Amniotic stem cell (primary cell): ENCODE data around the gene THY1.
"Not testable (repeated sequence)": the region's sequence is repeated elsewhere in the genome, so short reads cannot be mapped to it uniquely, and the experiment has no call there.

Experiments
- DNase-seq: peaks from one replicate; lab custom pipeline; 2025; lab: John Stamatoyannopoulos, UW

THY1 gene

DNA sequence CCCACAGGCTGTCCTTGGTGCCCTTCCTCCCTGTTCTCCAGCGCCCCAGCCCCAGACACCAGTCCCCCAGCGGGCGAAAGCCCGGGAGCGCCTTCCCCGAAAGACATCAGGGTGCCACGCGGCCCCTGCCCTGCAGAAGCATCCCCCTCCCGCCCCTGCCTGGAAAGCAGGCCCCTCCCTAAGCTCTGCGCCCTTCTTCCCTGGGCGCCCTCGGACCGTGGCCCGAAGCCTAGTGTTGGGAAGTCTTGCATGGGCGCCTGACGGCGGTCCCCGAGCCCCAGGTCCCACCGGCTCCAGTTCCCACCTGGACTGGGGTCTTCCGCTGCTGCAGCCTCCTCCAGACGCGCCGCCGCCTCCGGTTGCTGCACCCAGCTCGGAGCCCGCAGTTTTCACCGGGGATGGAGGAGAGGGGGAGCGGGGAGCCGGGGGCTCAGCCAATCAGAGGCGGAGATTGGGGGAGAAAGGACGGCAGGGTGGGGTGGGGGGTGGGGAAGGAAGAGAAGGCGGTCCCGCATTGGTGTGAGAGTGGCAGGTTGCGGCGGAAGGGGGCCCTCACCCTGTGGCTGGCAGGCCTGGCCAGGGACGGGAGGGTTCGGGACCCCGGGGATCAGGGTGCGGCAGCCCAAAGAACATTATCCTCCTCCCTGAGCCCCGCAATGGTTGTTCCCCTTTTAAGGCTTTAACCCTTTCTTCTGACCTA is at the start of gene THY1:
TSS of gene THY1 (minus strand) at position 364 of the 700 bp plus-strand sequence. CDS start 2,267 bp downstream, outside the sequence.
- peak; percentile 56 for DNase-seq

DNA sequence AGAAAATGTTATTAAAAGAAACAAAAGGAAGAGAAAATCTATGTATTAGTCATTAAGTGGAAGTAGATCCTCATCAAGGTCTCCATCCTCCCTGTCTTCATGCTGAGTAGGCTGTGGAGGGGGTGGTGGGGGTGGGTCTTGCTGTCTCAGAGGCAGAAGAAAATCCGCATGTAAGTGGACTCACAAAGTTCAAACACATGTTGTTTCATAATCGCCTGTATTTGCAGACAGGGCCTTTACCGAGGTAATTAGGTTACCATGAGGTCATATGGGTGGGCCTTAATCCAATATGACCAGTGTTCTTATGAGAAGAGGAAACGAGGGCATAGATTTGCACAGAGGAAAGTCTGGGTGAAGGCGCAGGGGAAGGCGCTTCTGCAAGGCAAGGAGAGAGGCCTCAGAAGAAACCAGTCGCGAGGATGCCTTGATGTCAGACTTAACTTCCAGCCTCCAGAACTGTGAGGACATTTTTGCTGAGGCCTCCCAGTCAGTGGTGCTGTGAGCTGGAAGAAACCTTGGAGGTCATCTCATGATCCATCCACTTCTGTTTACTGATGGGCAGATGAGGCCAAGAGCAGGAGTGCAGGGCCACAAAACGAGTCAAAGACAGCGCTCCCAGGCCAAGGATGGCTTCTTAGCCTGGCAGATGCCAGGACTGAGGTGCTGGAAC is 49.3 kb upstream of the THY1 start:
- no peak for DNase-seq

DNA sequence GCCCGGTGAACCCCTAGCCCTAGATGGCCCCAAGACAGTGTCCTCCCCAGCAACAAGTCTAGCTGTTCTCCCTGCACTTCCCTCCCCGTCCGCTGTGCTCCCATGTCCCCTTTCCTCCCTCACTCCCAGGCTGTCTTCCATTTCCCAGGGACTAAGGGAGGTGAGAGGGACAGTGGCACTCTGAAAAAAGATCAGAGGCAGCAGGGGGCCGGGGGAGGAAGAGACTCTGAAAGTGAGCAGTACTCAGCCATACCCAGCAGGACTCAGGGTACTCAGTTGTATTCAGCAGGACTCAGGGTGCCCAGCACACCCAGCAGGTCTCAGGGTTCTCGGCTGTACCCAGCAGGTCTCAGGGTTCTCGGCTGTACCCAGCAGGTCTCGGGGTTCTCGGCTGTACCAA is 48.4 kb upstream of the THY1 start:
- no peak for DNase-seq

DNA sequence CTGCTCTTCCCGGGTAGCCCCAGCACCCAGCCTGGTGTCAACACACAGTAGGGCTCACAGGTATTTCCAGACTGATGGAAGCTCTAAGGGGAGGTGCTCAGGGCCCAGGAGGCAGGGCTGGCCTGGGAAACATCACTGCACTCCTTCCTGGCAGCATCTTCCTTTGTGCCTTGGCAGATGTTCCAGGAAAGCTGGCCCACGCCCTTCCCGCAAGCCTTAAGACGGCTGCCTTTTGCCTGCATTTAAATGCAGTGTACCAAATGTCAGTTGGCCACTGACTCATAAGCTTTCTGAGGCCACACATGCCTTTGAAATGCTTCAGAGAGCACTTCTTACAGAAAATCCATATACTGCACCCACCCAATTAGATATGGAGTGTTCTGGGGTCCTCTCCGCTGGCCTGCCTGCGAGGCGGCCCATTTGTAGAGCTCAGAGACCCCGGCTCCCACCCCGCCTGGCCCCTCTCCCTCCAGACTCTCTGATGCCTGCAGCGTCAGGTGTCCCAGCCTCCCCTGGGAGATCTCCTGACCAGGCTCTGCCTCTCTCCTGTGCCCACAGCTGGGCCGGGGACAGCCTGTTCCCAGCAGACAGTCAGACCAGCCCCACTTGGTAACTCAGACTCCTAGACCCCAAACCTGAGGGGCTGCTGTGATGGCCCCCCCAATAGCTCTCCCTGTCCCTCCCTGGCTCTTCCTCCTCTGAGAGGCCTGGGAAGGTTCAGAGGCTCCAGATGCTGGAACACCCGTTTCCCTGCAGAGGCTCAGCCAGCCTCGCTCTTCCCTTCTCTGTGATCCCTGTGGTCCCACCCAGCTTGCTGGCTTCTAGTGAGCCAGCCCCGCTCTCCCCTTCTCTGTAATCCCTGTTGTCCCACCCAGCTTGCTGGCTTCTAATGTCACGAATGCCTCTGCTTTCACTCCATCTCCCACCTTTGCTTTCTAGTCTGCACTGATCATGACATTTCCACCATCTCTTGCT is 47.6 kb upstream of the THY1 start:
- DNase-seq = peak; percentile 65

DNA sequence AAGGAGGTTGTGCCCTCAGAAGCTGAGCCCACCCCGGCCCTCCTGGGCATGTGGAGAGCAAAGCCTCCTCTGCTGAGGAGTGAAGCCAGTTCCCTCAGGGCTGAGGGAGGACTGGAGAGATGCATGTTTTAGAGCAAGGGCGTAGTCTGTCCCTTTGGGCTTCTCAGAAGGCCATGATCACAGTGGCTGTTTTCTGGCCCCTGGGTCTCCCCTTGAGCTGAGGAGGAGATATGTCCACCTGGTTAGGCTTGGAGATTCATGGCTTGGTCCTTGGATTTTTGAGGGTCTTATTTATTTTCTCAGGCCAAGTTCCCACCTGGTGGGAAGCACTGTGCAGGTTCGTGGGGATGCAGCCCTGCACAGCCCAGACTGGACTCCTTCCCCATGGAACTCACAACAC is 46.5 kb upstream of the THY1 start:
- no peak for DNase-seq

DNA sequence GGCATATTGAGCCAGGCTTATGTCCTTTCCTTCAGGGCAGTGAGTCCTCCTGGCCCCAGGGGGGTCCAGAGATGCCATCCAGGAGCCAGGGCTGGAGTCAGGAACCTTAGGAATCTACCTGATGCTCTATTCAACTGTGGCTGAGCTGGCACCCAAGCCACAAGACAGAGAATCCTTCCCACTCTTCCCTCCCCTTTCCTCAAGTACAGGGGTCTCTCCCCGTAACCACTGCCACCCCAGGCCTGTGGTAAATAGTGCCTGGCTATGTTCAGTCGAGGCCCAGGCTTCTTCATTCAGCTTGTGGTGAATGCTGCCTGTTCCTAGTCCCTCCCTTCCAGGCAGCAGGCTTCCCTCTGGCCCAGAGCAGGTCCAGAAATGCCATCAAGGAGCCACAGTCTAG is 45.5 kb upstream of the THY1 start:
- no peak for DNase-seq

DNA sequence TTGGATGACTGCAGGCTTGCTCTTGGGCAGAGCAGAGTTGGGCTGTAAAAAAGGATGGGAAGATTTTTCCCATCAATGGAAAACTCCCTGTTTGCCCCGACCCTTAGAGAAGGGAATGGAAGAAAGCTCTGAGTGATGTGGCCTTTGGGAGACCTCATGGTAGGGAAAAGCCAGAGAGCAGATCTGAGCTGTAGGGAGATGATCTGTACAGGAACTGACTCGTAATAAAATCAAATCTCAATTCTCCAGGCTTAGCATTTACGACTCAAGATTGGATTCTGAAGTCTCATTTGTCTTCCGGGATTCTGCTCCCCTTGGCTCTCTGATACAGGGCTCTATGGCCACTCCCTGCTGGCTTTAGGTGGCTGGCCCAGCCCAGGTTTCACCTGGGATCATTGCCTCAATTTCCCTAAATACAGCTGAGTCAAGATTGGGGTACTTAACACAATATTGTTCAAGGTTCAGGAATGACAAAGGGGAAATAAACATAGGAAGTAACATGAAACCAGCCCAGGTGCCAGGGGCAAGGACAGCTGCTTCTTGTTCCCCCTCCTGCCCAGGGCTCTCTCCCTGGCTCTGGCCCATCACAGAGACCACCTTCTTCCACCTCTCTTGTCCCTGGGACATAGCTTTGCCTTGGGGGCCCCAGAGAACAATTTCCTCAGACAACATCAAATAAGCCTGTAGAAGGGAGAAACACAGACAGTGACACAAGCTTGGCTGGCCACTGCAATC is 38.4 kb upstream of the THY1 start:
- no peak for DNase-seq

DNA sequence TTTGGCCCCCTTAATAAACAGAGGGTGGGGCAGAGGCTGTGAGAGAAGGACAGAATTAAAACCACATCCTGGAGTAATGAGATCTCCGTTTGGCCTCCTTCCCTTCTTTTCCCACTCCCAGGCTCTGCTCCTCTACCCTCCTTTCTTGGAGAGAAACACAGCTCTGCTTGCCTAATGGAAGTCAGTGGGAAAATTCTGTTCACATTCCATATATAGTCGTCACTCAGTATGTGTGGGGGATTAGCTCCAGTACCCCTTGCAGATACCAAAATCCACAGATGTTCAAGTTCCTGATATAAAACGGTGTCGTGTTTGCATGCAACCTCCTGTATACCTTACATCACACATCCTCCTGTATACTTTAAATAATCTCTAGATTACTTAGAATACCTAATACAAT is 37.6 kb upstream of the THY1 start:
- DNase-seq = no peak

DNA sequence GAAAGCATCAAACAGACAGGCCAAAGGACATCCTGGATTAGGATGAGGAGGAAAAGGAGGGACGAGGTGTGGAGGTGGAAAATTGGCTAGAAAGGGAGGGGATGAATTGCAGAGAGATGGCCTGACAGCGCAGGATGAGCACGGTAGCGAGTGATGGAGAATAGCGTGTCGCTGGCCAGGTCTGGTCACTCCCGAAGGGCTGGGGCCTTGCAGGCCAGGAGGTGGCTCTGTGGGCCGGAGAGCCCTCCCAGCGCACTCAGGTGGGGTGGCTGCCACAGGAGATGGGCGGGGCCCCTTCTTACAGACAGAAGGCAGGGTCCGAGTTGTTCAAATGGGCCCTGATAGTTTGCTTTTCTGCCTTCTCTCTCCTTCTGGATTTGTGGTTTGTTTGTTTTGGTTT is 37.1 kb upstream of the THY1 start:
- no peak for DNase-seq

DNA sequence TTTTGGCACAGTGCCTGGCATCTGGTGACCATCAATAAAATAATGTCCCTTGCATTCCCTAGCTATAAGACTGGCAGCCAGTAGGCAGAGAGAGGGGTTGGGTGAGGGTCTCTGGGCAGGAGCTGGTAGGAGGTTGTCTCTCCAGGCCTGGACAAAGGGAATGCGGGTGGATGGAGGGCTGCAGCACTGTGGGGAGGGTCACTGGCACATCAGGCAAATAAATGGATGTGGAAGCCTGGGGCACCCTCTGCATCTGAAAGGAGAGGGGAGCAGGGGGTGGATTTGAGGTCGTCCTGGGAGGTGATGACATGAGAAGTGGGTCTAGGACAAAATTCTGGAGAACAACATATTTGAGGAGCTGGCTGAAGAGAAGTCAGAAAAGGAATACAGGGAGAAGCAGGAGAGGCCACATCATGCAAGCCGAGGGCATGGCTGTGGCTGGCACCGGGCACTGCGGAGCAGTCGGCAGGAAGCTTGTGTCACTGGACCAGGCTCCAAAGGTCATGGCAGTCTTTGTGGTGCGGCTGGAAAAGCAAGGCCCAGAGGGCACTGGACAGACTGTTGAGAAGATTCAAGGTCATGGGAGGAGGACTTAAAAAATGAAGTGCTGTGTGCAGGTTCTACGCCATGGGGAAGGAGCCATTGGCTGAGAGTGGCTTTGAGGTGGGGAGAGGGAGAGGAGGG is 36.5 kb upstream of the THY1 start:
- no peak for DNase-seq

DNA sequence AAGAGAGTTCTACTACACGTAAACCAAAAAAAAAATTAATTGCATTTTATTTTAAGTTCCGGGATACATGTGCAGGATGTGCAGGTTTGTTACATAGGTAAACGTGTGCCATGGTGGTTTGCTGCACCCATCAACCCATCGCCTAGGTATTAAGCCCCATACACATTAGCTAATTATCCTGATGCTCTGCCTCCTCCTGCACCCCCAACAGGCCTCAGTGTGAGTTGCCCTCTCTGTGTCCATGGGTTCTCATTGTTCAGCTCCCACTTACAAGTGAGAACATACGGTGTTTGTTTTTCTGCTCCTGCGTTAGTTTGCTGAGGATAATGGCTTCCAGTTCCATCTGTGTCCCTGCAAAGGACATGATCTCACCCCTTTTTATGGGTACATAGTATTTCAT is 32.7 kb upstream of the THY1 start:
- DNase-seq = not testable (repeated sequence)

DNA sequence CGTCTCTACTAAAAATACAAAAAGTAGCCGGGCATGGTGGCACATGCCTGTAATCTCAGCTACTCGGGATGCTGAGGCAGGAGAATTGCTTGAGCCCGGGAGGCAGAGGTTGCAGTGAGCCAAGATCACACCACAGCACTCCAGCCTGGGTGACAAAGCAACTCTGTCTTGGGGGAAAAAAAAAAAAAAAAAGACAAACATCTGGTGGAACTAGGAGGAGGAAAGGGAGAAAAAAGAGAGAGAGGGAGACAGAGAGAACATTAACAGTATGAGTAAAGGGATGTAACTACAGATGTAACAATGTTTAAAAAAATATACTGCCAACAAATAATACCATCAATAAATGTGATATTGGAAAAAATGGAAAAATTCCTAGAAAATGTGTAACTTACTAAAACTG is 32.3 kb upstream of the THY1 start:
- DNase-seq = not testable (repeated sequence)

DNA sequence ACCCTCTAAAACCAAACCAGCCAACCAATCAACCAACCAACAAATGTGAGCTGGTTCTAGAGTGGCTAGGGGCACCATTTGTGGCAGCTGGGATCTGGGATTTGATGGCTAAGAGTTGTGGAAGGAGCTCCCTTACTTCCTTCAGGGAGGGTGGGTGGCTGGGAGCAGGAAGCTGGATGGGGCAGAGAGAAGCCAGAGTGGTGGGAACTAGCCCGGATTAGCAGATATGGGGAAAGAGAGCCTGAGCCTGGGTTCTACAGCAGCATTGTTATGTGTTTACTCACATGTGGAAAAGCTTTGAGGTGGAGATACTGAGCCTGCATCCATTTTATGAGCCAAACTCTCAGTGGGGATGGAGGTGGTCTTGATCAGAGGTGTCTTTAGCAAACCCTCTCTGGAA is 30.9 kb upstream of the THY1 start:
- DNase-seq = no peak

DNA sequence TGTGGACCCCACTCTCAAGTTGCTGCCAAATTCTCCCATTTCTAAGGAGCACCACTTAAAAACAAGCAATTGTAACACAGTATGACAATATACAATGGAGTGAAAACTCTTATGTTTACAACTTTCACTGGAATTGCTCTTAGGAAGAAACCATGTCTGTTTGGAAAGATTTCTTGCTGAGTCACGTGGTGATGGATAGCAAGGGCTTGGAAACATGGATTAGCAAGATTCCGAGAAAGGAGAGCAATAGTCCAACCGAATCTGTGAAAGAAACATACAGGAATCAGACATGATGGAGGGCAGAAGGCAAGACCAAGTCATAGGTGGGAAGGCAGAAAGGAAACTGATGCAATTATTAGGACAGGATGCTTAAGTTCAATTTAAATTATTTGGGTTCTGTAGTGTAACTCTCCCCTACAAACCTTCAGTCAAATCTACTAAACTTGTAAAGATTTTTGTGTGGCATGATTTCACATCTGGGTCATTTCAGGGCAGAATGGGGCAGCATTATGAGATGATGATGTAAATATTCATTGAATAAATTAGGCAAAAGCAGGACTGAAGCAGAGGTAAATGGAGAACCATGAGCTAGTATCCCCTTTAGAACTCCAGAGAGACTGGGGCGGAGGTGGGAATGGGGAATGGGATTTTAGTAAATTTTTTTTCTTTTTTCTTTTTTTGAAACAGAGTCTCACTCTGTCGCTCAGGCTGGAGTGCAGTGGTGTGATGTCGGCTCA is 27.8 kb upstream of the THY1 start:
- no peak for DNase-seq

DNA sequence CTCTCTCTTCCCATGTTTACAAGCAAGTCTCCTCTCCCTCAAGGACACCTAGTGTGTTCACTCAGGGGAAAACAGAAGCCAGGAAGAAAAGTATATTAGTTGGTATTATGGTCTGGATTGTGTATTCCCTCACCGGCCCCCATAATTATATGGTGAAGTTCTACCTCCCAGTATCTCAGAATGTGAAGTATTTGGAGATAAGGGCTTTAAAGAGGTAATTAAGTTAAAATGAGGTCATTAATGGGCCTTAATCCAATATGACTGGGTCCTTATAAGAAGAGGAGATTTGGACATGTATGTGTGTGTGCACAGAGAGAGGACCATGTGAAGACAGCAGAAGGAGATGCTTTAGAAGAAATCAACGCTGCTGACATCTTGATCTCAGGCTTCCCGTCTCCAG is 26.5 kb upstream of the THY1 start:
- DNase-seq = no peak

DNA sequence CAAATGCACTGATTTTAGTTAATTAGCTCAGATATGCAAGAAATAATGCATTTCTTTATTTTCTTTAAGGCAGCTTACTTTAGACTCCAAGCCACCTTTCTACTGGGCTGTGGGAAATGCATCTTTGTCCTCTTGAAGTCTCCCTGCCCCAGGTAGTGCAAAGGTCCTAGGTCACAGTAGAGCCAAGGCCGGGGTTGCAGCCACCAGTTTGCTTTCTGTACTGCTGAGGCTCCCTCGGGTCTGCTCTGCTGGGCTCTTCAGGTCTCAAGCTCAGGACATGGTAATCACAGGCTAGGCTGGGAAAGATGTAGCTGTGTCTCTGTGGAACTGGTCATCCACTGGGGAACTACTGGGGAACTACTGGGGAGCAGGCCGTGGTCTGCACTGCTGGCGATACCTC is 25.4 kb upstream of the THY1 start:
- no peak for DNase-seq

DNA sequence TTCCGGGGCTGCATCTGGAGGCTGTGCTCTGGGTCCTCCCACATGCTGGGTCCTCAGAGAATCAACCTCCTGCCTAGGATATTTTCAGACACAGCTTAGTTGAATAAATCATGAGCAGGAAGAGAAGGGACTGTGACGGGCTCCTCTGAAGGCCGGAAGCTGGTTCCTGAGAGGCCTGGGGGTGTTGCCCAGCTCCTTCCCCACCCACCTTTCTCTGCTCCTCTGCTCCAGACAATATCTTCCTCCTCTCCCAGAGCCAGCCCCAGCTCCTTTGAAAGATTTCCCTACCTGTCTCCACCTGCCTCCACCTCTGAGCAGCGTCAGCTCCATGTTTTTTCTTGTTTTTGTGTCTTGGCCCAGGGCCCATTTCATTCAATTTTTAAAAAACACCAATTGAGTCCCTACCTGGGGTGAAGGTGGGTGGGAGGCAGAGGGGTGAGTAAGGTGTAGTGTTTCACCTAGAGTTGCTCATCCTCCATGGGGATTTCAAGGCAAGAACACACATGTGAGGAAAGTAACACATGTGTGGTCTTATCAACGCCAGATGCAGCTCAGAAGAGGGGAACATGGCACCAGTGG is 24.8 kb upstream of the THY1 start:
- no peak for DNase-seq

DNA sequence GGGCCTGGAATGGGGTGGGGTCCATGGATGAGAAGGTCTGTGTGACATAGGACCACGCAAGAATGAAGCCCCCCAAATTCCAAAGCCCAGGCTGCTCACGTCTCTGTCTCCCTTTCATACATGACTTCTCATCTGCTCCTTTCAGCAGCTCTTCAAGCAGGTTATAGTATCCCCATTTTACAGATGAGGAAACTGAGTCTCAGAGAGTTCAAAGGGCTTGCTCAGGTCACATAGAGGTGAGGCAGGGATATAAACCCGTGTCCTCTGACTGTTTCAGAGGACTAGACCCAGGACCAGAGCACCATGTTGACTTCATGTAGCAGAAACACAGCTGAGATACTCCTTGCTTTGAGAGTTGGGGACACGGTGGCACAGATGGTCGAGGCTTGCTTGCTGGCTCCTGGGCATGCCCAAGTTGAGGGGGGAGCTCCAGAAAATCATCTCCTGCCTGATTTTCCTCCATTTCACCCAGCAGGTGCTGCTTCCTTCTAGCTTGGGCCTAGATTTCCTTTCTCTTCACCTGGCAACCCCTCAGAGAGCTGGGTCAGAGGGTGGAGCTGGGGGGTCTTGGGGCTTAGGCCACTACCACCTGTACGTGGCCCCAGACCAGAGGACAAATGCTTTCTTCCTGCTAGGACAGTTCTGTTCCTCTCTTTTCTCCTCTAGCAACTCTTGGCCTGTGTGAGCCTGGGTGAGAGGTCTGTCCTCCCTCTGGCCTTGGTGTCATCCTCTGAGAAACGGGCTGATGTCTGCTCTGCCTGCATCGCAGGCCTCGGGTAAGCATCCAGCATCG is 24.1 kb upstream of the THY1 start:
- no peak for DNase-seq

DNA sequence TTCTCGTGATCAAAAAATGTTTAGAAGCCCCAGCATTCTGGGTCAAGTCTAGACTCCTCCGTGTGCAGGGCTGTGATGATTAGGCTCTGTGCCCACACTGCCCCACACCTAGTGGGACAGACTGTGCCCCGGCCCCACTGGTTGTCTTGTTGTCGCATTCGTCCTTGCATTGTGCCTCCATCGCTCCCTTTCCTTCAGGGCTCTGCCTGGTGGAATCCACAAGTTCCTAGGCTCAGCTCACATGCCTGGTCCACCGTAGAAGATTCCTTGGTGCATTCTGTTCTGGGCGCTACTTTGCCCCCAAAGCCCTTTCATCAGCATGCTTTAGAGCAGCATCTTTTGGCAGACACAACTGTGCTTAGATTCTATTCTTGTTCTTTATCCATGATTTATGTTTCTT is 23.5 kb upstream of the THY1 start:
- DNase-seq = no peak

DNA sequence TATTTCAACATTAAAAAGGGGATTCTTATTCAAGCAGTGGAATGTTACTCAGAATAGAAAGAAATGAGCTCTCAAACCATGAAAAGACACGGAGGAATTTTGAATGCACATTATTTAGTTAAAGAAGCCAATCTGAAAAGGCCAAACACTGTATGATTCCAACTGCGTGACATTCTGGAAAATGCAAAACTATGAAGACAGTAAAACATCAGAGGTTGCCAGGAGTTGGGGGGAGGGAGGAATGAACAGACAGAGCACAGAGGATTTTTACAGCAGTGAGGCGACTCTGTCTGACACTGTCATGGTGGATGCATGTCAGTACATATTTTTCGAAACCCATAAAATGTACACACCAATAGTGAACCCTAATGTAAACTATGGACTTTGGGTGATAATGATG is 22.9 kb upstream of the THY1 start:
- no peak for DNase-seq
